Cardiac muscle cell (in vitro differentiated cells and primary cell): ENCODE results near the gene GAB2. TPM values are rescaled to one million over a fixed set of nuclear protein-coding genes. Genes with fewer than 3 reads are reported as not detected.

ENCODE experiments used
- DNase-seq, 2 donors: peaks; one replicate each; pipeline versions ENCODE4 v3.0.0 to v3.0.0-alpha.2; 2010 to 2017; ENCODE audit warnings: low read depth in 1 of 2, low spot score in 1 of 2
- H3K27ac ChIP-seq: fragments of 200-600 bp; sonication (generic); 2 replicates; pipeline ENCODE4 v1.5.1; 2016
- H3K27me3 ChIP-seq: fragments of 200-600 bp; sonication (generic); 2 replicates; pipeline ENCODE4 v1.6.0; 2016; ENCODE audit warnings: control low read depth
- H3K36me3 ChIP-seq: fragments of 200-600 bp; sonication (generic); 2 replicates; pipeline ENCODE4 v1.5.1; 2016; ENCODE audit warnings: control low read depth
- H3K4me1 ChIP-seq: fragments of 200-600 bp; sonication (generic); 2 replicates; pipeline ENCODE4 v1.8.1; 2017; ENCODE audit warnings: low read depth, mild to moderate bottlenecking, mixed run types
- H3K4me3 ChIP-seq: fragments of 200-600 bp; sonication (generic); 2 replicates; pipeline ENCODE4 v1.5.1; 2016; ENCODE audit warnings: mild to moderate bottlenecking
- H3K9me3 ChIP-seq: fragments of 200-600 bp; sonication (generic); 2 replicates; pipeline ENCODE4 v1.5.1; 2017; ENCODE audit warnings: low read depth, mild to moderate bottlenecking, control low read depth
- CTCF ChIP-seq: IDR thresholded peaks from 2 replicates; pipeline ENCODE4 v1.5.1; 2012; ENCODE audit warnings: low read depth, mild to moderate bottlenecking, low read length
- polyA plus RNA-seq: library from polyadenylated mRNA; unstranded; fragments of >200 nt; fragmentation: Nextera tagmentation; extraction: Ambion mirVana; gene quantifications from 2 replicates; pipeline ENCODE4 v1.2.1, GENCODE V29; 2016
- total RNA-seq: library from RNA; depleted of rRNA; stranded (reverse); fragments of >200 nt; gene quantifications from 2 replicates; pipeline ENCODE4 v1.2.3, GENCODE V29; 2016

The GAB2 gene
- total and polyA plus RNA-seq, 2 experiments from 2014 or later = 5.3 to 18.0 TPM

GRCh38 chr11:78354408-78355308 lies 63.0 kb downstream of the GAB2 start:
- no peak overlapping the region for H3K4me3 ChIP-seq
- H3K27ac ChIP-seq = no peak overlapping the region
- peaks cover 15% of the 10 kb centered on the region for H3K4me1 ChIP-seq
- no peaks in the 10 kb centered on the region for H3K36me3 ChIP-seq
- H3K9me3 ChIP-seq = no peaks in the 10 kb centered on the region
- H3K27me3 ChIP-seq = no peaks in the 10 kb centered on the region
- peak in 1 of 2 donors; percentile 52 for DNase-seq
- no peak for TF ChIP-seq CTCF

GRCh38 chr11:78351979-78352841 lies 65.4 kb downstream of the GAB2 start:
- peaks cover 15% of the 10 kb centered on the region for H3K4me1 ChIP-seq
- no peak for TF ChIP-seq CTCF
- DNase-seq = peak; percentile 23 to 34
- no peak overlapping the region for H3K27ac ChIP-seq
- H3K36me3 ChIP-seq = no peaks in the 10 kb centered on the region
- no peaks in the 10 kb centered on the region for H3K9me3 ChIP-seq
- no peaks in the 10 kb centered on the region for H3K27me3 ChIP-seq
- H3K4me3 ChIP-seq = no peak overlapping the region

GRCh38 chr11:78351193-78351592 lies 66.4 kb downstream of the GAB2 start:
- TF ChIP-seq CTCF = no peak
- no peaks in the 10 kb centered on the region for H3K27me3 ChIP-seq
- H3K4me1 ChIP-seq = peaks cover 15% of the 10 kb centered on the region
- no peak for DNase-seq
- no peak overlapping the region for H3K4me3 ChIP-seq
- no peaks in the 10 kb centered on the region for H3K9me3 ChIP-seq
- H3K27ac ChIP-seq = no peak overlapping the region
- no peaks in the 10 kb centered on the region for H3K36me3 ChIP-seq

- H3K36me3 ChIP-seq = no peaks in the 10 kb centered on the region
- no peaks in the 10 kb centered on the region for H3K9me3 ChIP-seq
- no peak overlapping the region for H3K4me3 ChIP-seq
- peak; percentile 4 for TF ChIP-seq CTCF
- H3K27ac ChIP-seq = no peak overlapping the region
- DNase-seq = peak in 1 of 2 donors; percentile 80
- no peaks in the 10 kb centered on the region for H3K27me3 ChIP-seq
- H3K4me1 ChIP-seq = peaks cover 15% of the 10 kb centered on the region
Observed at GRCh38 chr11:78350646-78351165, 66.9 kb downstream of the GAB2 start.

- TF ChIP-seq CTCF = no peak
- H3K9me3 ChIP-seq = no peaks in the 10 kb centered on the region
- no peaks in the 10 kb centered on the region for H3K27me3 ChIP-seq
- no peaks in the 10 kb centered on the region for H3K36me3 ChIP-seq
- no peak overlapping the region for H3K27ac ChIP-seq
- no peak overlapping the region for H3K4me3 ChIP-seq
- peak in 1 of 2 donors; percentile 75 for DNase-seq
- H3K4me1 ChIP-seq = peaks cover 14% of the 10 kb centered on the region
Observed at GRCh38 chr11:78350091-78350645, 67.5 kb downstream of the GAB2 start.
